DND-41 (cell line): ENCODE results near the gene SSR1.
A peak's percentile ranks its signal among the peaks of the same experiment; 100 is the strongest.

ENCODE experiments used
- ATAC-seq: fragments of 200-7000 bp; cut with Tn5 transposase; 3 replicates; pipeline ENCODE4 v1.9.1; 2021; ENCODE audit warnings: low read depth; ENCODE audit not compliant: insufficient read depth
- DNase-seq: peaks from one replicate; pipeline ENCODE4 v3.0.0-alpha.2; 2020
- H2AFZ ChIP-seq: 2 replicates; pipeline ENCODE4 v1.6.0; 2012; ENCODE audit warnings: low read depth, low read length
- H3K27ac ChIP-seq: 2 replicates; pipeline ENCODE4 v1.5.1; 2012; ENCODE audit warnings: low read length, inconsistent platforms
- H3K27me3 ChIP-seq: fragments of 200-600 bp; sonication (generic); 2 replicates; pipeline ENCODE4 v1.6.0; 2012; ENCODE audit warnings: low read length, mild to moderate bottlenecking, inconsistent platforms; ENCODE audit not compliant: insufficient read depth, poor library complexity
- H3K36me3 ChIP-seq: 2 replicates; pipeline ENCODE4 v1.5.1; 2012; ENCODE audit warnings: low read length, inconsistent platforms; ENCODE audit not compliant: insufficient read depth
- H3K4me1 ChIP-seq: 2 replicates; pipeline ENCODE4 v1.5.1; 2012; ENCODE audit warnings: mild to moderate bottlenecking, low read length; ENCODE audit not compliant: insufficient read depth
- H3K4me2 ChIP-seq: 2 replicates; pipeline ENCODE4 v1.6.0; 2012; ENCODE audit warnings: mild to moderate bottlenecking, moderate library complexity, low read length, inconsistent platforms; ENCODE audit not compliant: insufficient read depth
- H3K4me3 ChIP-seq, 2 experiments: fragments of 200-600 bp in 1 of 2; shearing (Covaris generic) in 1 of 2; 2 replicates each; pipeline ENCODE4 v1.5.1; 2012 to 2016; ENCODE audit warnings: inconsistent platforms in 2 of 2, low read length in 2 of 2, mild to moderate bottlenecking in 2 of 2, low read depth in 1 of 2, moderate library complexity in 1 of 2
- H3K79me2 ChIP-seq: 2 replicates; pipeline ENCODE4 v1.6.0; 2012; ENCODE audit warnings: low read length, inconsistent platforms; ENCODE audit not compliant: insufficient read depth
- H3K9ac ChIP-seq: 2 replicates; pipeline ENCODE4 v1.6.0; 2012; ENCODE audit warnings: low read depth, mild to moderate bottlenecking, inconsistent platforms, low read length, moderate library complexity
- H3K9me3 ChIP-seq: 2 replicates; pipeline ENCODE4 v1.5.1; 2012; ENCODE audit warnings: low read length, moderate library complexity, mild to moderate bottlenecking, inconsistent platforms; ENCODE audit not compliant: insufficient read depth, severe bottlenecking
- H4K20me1 ChIP-seq: 2 replicates; pipeline ENCODE4 v1.6.0; 2012; ENCODE audit warnings: low read length; ENCODE audit not compliant: insufficient read depth
- CTCF ChIP-seq: IDR thresholded peaks from 2 replicates; pipeline ENCODE4 v1.5.1; 2012; ENCODE audit warnings: borderline replicate concordance, low read length, moderate library complexity, mild to moderate bottlenecking; ENCODE audit not compliant: poor library complexity, severe bottlenecking; ENCODE audit errors: extremely low read depth
- EZH2 ChIP-seq: IDR thresholded peaks from 3 replicates; pipeline ENCODE4 v1.6.1; 2012; ENCODE audit warnings: borderline replicate concordance, low read depth, mild to moderate bottlenecking, moderate library complexity, low read length, inconsistent platforms; ENCODE audit not compliant: severe bottlenecking

SSR1 gene

GRCh38 chr6:7239590-7239948 lies 73.4 kb downstream of the SSR1 start:
- Histone ChIP-seq H3K9ac (no peak overlapping the region), H3K27me3 (no peaks in the 10 kb centered on the region), H3K79me2 (no peaks in the 10 kb centered on the region), H3K4me2 (no peak overlapping the region), H3K36me3 (peaks cover 61% of the 10 kb centered on the region), H4K20me1 (no peaks in the 10 kb centered on the region; the same call in 1 of the 2 replicates), H3K9me3 (no peaks in the 10 kb centered on the region), H3K4me1 (no peaks in the 10 kb centered on the region), H3K4me3 (no peak overlapping the region), H2AFZ (no peak overlapping the region), H3K27ac (no peak overlapping the region)
- ATAC-seq (no peak), DNase-seq (no peak)
- TF ChIP-seq EZH2 = no peak
- TF ChIP-seq CTCF = no peak

DNA sequence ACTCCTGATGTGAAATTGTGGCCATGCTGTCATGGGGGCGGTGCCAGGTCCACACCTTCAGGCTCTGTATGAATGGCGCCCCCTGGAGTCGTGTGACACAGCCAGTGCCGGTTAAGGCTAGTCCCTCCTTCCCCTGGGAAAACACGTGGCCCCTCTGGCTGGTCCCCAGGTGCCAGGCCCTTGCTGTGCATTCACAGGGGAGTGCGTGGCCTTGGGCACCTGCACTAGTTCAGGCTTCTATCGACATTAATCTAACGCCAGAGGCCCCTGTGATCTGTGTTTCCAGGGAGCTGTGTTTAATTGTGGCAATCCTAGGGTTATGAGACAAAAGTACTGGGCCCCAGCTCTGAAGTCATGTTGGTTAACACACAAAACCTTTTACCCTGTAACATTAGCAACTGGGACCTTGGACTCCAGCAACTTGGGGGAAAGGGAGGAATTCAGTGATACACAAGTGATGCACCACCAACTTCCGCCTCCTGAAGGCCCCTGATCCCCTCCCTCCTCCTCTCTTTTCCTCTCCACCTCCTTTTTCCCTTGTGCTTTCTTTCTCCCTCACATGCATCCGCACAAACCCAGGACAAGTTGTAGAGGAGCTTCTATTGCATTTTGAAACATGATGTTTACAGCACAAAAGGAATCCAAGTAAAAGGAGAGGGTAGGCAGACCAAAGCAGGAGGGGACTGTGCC lies 74.0 kb downstream of the SSR1 start:
- H3K9me3 ChIP-seq = no peaks in the 10 kb centered on the region
- H3K4me3 ChIP-seq = no peak overlapping the region
- no peaks in the 10 kb centered on the region for H3K4me1 ChIP-seq
- peak; percentile 78 for DNase-seq
- TF ChIP-seq CTCF (peak; percentile 71), EZH2 (no peak)
- no peaks in the 10 kb centered on the region for H3K79me2 ChIP-seq
- no peaks in the 10 kb centered on the region for H3K27me3 ChIP-seq
- H3K9ac ChIP-seq = no peak overlapping the region
- H3K36me3 ChIP-seq = peaks cover 63% of the 10 kb centered on the region
- no peak overlapping the region for H2AFZ ChIP-seq
- ATAC-seq = peak; percentile 87
- no peak overlapping the region for H3K27ac ChIP-seq
- H4K20me1 ChIP-seq = no peaks in the 10 kb centered on the region; the same call in 1 of the 2 replicates
- no peak overlapping the region for H3K4me2 ChIP-seq

GRCh38 chr6:7238526-7238899 lies 74.5 kb downstream of the SSR1 start:
- H3K36me3 ChIP-seq = peaks cover 64% of the 10 kb centered on the region
- ATAC-seq = no peak

More at GRCh38 chr6:7238526-7238899, 74.5 kb downstream of the SSR1 start:
- no peaks in the 10 kb centered on the region for H3K4me1 ChIP-seq
- no peak overlapping the region for H3K9ac ChIP-seq
- no peak overlapping the region for H3K27ac ChIP-seq
- H4K20me1 ChIP-seq = no peaks in the 10 kb centered on the region; the same call in 1 of the 2 replicates
- H3K79me2 ChIP-seq = no peaks in the 10 kb centered on the region
- H3K4me3 ChIP-seq = no peak overlapping the region
- H3K9me3 ChIP-seq = no peaks in the 10 kb centered on the region
- TF ChIP-seq EZH2 = no peak
- TF ChIP-seq CTCF = no peak
- H3K27me3 ChIP-seq = no peaks in the 10 kb centered on the region
- no peak overlapping the region for H3K4me2 ChIP-seq
- no peak overlapping the region for H2AFZ ChIP-seq
- DNase-seq = no peak
